Hematopoietic multipotent progenitor cell treated with erythropoietin and hydrocortisone succinate and interleukin-3 and kit ligand, for 4 days (in vitro differentiated cells): Measurements from ENCODE around the gene PTBP3.
A peak's percentile ranks its signal among the peaks of the same experiment; 100 is the strongest.
"Not testable (repeated sequence)": the region's sequence is repeated elsewhere in the genome, so short reads cannot be mapped to it uniquely, and the experiment has no call there.

Experiments used
- DNase-seq: peaks from one replicate; pipeline ENCODE4 v3.0.0-alpha.2; 2015

Gene PTBP3

GRCh38 chr9:112268413-112268812 lies 65.0 kb downstream of the PTBP3 start:
- no peak for DNase-seq

- not testable (repeated sequence) for DNase-seq
These were observed 66.3 kb downstream of the PTBP3 start for GRCh38 chr9:112267086-112267485.

GRCh38 chr9:112265391-112265790 lies 68.0 kb downstream of the PTBP3 start:
- no peak for DNase-seq

- peak; percentile 26 for DNase-seq
These were observed 70.8 kb downstream of the PTBP3 start for GRCh38 chr9:112262577-112262976.

- no peak for DNase-seq
These were observed 72.3 kb downstream of the PTBP3 start for GRCh38 chr9:112261133-112261532.

GRCh38 chr9:112258106-112258505 lies 75.3 kb downstream of the PTBP3 start:
- DNase-seq: no peak

GRCh38 chr9:112252194-112252593 lies 81.2 kb downstream of the PTBP3 start:
- DNase-seq: no peak

- DNase-seq: no peak
These were observed 84.1 kb downstream of the PTBP3 start for GRCh38 chr9:112249277-112249676.

GRCh38 chr9:112248722-112249121 lies 84.7 kb downstream of the PTBP3 start:
- DNase-seq: no peak

- no peak for DNase-seq
These were observed 86.3 kb downstream of the PTBP3 start for GRCh38 chr9:112247090-112247489.

GRCh38 chr9:112245126-112245525 lies 88.3 kb downstream of the PTBP3 start:
- no peak for DNase-seq

- no peak for DNase-seq
These were observed 91.1 kb downstream of the PTBP3 start for GRCh38 chr9:112242147-112242804.

GRCh38 chr9:112241491-112241890 lies 91.9 kb downstream of the PTBP3 start:
- no peak for DNase-seq

- no peak for DNase-seq
These were observed 93.7 kb downstream of the PTBP3 start for GRCh38 chr9:112239708-112240107.

- DNase-seq: no peak
These were observed 94.1 kb downstream of the PTBP3 start for GRCh38 chr9:112239284-112239683.

GRCh38 chr9:112234779-112235178 lies 98.6 kb downstream of the PTBP3 start:
- DNase-seq: no peak

GRCh38 chr9:112233769-112234168 lies 99.7 kb downstream of the PTBP3 start:
- DNase-seq: no peak

GRCh38 chr9:112232233-112232632 lies 101.2 kb downstream of the PTBP3 start:
- no peak for DNase-seq

GRCh38 chr9:112226091-112226490 lies 107.3 kb downstream of the PTBP3 start:
- no peak for DNase-seq

GRCh38 chr9:112224401-112225289 lies 108.8 kb downstream of the PTBP3 start:
- DNase-seq: peak; percentile 76

GRCh38 chr9:112218908-112219307 lies 114.5 kb downstream of the PTBP3 start:
- DNase-seq: no peak

GRCh38 chr9:112212926-112213325 lies 120.5 kb downstream of the PTBP3 start:
- no peak for DNase-seq

GRCh38 chr9:112207451-112207850 lies 126.0 kb downstream of the PTBP3 start:
- DNase-seq: no peak

- DNase-seq: no peak
These were observed 129.9 kb downstream of the PTBP3 start for GRCh38 chr9:112203536-112203935.
